ENCODE results near the gene FOXC1.

The FOXC1 gene

GRCh38 chr6:1584996-1585668 is 24.6 kb upstream of the FOXC1 start:
- no peak for DNase-seq (ENCODE audit: low spot score)

- DNase-seq (ENCODE audit: low spot score), result no peak
Observed at GRCh38 chr6:1585669-1586049, 24.1 kb upstream of the FOXC1 start.

- no peak for DNase-seq (ENCODE audit: low spot score)
Observed at GRCh38 chr6:1586256-1586655, 23.5 kb upstream of the FOXC1 start.

- DNase-seq (ENCODE audit: low spot score), result no peak
Observed at GRCh38 chr6:1586861-1587450, 22.8 kb upstream of the FOXC1 start.

GRCh38 chr6:1587546-1587945 is 22.2 kb upstream of the FOXC1 start:
- no peak for DNase-seq (ENCODE audit: low spot score)

GRCh38 chr6:1587977-1588376 is 21.7 kb upstream of the FOXC1 start:
- DNase-seq (ENCODE audit: low spot score), result no peak

- no peak for DNase-seq (ENCODE audit: low spot score)
Observed at GRCh38 chr6:1589208-1589607, 20.5 kb upstream of the FOXC1 start.

GRCh38 chr6:1590580-1590979 is 19.1 kb upstream of the FOXC1 start:
- no peak for DNase-seq (ENCODE audit: low spot score)

- no peak for DNase-seq (ENCODE audit: low spot score)
Observed at GRCh38 chr6:1591243-1591642, 18.5 kb upstream of the FOXC1 start.

GRCh38 chr6:1591926-1592325 is 17.8 kb upstream of the FOXC1 start:
- DNase-seq (ENCODE audit: low spot score), result no peak

GRCh38 chr6:1592852-1593251 is 16.9 kb upstream of the FOXC1 start:
- DNase-seq (ENCODE audit: low spot score), result no peak

- DNase-seq (ENCODE audit: low spot score), result no peak
Observed at GRCh38 chr6:1593286-1593957, 16.3 kb upstream of the FOXC1 start.

GRCh38 chr6:1593958-1594314 is 15.8 kb upstream of the FOXC1 start:
- no peak for DNase-seq (ENCODE audit: low spot score)

GRCh38 chr6:1594445-1595200 is 15.1 kb upstream of the FOXC1 start:
- no peak for DNase-seq (ENCODE audit: low spot score)

- no peak for DNase-seq (ENCODE audit: low spot score)
Observed at GRCh38 chr6:1595271-1596087, 14.2 kb upstream of the FOXC1 start.

GRCh38 chr6:1596088-1596852 is 13.4 kb upstream of the FOXC1 start:
- peak; percentile 86 for DNase-seq (ENCODE audit: low spot score)

- no peak for DNase-seq (ENCODE audit: low spot score)
Observed at GRCh38 chr6:1597121-1597744, 12.5 kb upstream of the FOXC1 start.

- no peak for DNase-seq (ENCODE audit: low spot score)
Observed at GRCh38 chr6:1597924-1598323, 11.8 kb upstream of the FOXC1 start.

GRCh38 chr6:1598433-1598832 is 11.3 kb upstream of the FOXC1 start:
- DNase-seq (ENCODE audit: low spot score), result no peak

- no peak for DNase-seq (ENCODE audit: low spot score)
Observed at GRCh38 chr6:1598886-1599285, 10.8 kb upstream of the FOXC1 start.

- no peak for DNase-seq (ENCODE audit: low spot score)
Observed at GRCh38 chr6:1599469-1599868, 10.2 kb upstream of the FOXC1 start.
